ENCODE measurements around the gene MAPKAPK2.
A peak's percentile ranks its signal among the peaks of the same experiment; 100 is the strongest.

MAPKAPK2 gene

DNA sequence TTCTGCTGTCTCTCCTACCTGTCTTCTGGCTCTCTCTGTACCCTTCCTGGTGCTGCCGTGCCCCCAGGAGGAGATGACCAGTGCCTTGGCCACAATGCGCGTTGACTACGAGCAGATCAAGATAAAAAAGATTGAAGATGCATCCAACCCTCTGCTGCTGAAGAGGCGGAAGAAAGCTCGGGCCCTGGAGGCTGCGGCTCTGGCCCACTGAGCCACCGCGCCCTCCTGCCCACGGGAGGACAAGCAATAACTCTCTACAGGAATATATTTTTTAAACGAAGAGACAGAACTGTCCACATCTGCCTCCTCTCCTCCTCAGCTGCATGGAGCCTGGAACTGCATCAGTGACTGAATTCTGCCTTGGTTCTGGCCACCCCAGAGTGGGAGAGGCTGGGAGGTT, 47.8 kb downstream of the MAPKAPK2 start:
- intact Hi-C loops (cut with DNase I): loop anchor here (5.0 kb wide), 1 partner anchor 180 kb away; no protein-coding TSS in a partner anchor

DNA sequence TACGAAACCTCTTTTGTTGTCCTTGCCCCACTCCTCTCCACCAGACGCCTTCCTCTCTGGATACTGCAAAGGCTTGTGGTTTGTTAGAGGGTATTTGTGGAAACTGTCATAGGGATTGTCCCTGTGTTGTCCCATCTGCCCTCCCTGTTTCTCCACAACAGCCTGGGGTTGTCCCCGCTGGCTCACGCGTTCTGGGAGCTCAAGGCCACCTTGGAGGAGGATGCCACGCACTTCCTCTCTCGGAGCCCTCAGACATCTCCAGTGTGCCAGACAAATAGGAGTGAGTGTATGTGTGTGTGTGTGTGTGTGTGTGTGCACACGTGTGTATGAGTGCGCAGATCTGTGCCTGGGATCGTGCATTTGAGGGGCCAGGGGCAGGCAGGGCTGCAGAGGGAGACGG, 48.3 kb downstream of the MAPKAPK2 start:
- intact Hi-C loops (cut with DNase I): loop anchor here (5.0 kb wide), 1 partner anchor 179 kb away; no protein-coding TSS in a partner anchor
- no peak for DNase-seq

More for the DNA sequence above, 47.8 kb downstream of the MAPKAPK2 start:
- DNase-seq: no peak

DNA sequence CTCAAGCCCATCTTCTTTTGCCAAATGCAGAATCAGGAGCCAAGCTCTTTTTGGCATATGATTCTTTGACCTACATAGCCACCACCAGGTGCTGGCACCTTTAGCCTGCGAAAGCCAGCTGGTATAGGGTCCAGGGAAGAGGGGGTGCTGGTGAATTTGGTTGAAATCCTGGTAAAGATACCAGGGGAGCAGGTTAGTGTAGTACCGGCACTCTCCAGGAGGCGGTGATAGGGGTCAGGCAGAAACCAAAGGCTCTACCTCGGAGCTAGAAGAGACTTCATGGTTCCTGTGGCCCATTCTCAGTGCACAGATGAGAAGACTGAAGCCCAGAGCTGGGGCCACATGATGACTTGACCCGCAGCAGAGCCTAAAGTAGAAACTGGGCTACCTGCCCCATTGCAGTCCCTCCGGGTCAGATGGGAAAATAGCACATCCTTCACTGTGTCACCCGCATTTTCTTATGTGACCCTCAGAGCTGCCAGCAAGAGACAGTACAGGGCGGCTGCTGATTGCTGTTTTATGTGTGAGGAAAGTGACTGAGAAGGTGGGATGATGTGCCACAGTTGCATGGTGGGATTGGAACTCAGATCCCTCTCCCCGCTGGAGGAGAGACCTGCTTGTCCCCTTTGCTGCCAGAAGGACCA, 49.9 kb downstream of the MAPKAPK2 start:
- intact Hi-C loops (cut with DNase I): loop anchor here (5.0 kb wide), 1 partner anchor 178 kb away; no protein-coding TSS in a partner anchor

DNA sequence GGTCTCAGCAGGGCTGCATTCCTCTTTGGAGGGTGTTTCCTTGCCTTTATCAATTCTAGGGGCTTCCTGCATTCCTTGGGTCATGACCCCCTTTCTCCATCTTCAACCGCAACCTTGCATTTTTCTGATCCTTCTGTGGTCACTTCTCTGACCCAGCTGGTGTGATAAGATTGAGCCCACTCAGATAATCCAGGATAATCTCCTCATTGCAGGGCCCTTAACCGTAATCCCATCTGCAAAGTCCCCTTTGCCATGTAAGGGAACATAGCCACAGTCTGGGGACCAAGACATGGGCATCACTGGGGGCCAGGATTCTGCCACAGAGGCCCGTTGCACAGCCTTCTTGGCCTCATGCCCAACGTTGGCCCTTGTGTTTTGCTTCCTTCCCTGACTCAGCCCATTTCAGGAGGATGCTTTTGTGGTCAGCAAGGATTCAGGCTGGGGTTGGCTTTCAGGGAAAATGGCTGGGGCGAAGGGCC, 50.9 kb downstream of the MAPKAPK2 start:
- peak in 12 of 42 donors; percentile 19 to 64 (median 36) for DNase-seq
- intact Hi-C loops (cut with DNase I): no loop called here

More for the DNA sequence above, 49.9 kb downstream of the MAPKAPK2 start:
- peak in 36 of 42 donors; percentile 17 to 78 (median 42) for DNase-seq

DNA sequence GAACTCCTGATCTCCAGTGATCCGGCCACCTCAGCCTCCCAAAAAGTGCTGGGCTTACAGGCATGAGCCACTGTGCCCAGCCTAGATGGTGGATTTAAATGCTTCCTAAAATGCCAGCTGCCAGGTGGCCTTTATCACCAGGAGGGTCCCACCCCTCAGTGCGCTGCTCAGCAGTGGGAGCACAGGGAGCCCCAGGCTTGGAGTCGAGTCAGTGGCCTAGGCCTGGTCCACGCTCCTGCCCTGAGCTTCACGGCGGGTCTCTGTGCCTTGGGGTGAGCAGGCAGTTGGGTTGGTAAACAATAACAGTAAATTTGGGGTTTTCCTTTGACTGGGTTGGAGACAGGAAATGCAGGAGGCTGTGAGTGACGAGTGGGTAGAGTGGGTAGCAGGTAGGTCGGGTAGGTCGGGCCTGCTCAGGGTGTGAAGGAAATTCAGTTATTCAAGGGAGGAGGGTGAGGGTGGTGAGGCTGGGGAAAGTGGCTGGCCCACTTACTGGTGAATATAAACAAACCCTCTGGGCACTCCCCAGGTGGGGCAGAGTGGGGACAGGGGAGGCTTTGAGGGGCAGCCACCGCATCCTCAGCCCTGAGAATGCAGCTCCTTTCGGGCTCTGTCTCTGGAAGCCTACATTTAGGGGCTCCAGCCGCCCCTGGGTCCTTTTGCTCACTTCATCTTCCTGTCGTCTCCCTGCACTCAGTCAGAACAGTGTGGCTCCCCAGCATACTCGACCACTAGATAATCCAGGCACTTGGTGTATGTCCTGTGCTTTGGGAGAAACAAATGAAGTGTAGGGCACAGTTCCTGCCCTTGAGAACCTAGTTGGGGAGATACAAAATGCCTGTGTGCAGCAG, 52.4 kb downstream of the MAPKAPK2 start:
- peak in 1 of 42 donors; percentile 29 for DNase-seq
- intact Hi-C loops (cut with DNase I): no loop called here

DNA sequence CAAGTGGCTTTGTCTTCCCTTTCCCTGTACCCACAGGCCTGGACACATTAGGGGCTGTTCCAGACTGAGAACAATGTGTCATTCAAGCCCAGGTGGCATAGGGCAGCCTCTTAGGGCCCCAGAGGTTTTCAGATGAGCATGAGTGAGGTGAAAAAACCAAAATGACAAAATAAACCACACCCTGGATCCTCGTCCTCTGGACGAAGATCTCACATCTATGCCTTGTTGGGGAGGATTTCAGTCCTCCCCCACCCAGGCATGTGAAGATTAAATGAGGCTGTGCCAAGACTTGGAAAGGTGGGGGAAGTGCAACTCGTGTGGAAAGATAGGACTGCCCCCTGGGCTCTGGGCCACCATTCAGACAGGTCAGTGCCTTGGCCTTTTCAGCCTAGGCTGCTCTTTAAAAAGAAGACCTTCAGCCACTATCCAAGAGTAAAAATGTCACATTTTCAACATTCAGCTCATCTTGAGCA, 53.1 kb downstream of the MAPKAPK2 start:
- intact Hi-C loops (cut with DNase I): no loop called here

DNA sequence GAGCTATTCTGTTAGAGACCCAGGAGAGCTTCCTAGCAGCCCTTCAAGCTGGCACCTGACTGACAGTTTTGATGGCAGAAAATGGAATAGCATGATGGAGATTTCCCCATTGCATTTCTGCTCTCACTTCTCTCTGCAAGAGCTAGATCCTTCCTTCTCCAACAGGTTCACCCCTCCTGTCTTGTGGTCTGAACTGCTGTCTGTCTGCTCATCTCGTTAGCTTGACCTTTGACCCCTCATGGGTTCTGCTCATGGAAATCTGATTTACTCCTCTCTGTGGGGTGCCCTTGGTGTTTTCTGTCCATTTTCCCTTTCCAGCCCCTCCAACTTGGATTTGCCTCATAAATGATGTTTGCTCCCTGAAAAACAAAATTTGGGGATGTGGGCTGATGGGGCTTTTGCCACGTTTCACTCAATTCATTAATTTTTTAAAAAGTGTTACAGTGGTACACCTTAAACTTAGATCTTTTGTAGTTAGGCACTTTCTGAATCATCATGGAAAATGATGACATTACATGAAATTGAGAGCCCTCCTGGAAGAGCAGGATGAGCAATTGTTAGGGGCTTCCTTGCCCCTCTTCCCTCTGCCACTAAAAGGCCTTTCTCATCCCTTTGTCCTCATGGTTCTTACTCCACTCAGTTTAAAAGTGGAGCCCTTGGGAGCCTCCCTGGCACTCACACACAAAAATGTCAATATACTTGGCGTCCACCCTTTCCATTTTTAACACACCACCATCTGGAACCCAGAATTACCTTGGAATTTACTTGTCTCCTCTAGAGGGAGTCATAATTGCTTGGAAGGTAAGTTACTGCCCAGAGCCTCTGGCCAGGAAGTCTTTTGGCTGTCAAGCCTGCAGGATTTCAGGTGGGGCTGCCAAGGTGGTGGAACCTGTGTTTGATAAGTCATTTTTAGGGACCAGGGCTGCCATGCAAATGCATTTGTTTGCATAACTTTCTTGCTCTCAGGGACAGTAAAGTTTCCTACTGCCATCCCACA, 54.0 kb downstream of the MAPKAPK2 start:
- DNase-seq: peak in 1 of 42 donors; percentile 21
- intact Hi-C loops (cut with DNase I): no loop called here

More for the DNA sequence above, 53.1 kb downstream of the MAPKAPK2 start:
- DNase-seq: peak in 1 of 42 donors; percentile 25

DNA sequence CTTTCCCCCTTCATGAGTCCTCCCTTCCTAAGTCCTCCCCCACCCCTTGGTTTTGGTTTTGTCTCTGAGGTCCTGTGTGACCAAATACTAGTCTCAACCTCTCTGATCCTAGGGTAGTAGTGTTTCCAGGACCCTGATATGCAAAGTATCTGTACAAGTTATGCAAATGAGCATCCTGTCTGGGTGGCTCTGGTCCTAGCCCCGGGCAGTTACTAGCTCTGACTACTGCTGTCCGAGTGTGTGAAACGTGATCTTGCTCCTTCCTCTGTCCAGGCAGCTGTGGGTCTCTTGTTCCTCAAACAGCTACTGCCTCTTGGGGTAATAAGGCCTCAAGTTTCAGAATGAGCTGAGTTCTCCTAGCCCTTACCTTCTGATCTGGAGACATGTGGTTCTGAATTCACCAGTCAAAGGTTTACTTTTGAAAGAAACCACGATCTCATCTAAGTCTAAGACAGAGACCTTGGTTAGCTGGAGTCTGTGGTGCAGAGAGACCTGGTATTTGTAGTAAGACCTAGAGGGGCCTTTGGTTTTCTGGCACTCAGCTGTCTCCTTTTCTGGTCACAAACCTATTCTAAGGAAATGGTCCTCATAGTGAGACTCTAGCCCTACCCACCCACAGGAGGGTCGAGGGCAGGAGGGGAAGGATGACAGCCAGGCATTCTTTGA, 54.8 kb downstream of the MAPKAPK2 start:
- intact Hi-C loops (cut with DNase I): no loop called here
- peak in 12 of 42 donors; percentile 8 to 57 (median 36) for DNase-seq

DNA sequence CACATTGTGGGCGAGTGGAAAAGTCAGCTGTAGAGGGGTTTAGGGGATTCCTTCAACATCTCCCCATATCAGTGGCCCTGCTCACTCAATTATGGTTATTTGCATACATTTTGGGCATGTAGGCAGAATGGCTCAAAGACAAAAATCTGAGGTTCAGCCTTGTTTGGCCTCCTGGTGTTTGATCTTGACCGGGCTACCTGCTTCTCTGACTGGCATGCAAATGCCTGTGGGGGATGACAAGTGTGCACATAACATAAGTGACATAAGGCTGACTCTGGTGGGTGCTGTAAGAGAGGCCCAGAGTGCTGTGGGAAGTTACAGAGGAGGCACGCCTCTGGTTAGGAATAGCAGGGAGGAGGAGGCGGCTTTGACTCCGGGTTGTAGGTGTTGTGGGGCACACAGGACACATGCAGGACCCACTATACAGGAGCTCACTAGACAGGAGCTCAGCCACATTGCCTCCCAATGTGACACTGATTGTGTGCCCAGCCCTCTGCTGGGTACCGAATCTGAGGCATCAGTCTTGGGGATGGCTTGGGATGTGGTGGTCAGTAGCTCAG, 56.5 kb downstream of the MAPKAPK2 start:
- DNase-seq: no peak
- intact Hi-C loops (cut with DNase I): no loop called here

DNA sequence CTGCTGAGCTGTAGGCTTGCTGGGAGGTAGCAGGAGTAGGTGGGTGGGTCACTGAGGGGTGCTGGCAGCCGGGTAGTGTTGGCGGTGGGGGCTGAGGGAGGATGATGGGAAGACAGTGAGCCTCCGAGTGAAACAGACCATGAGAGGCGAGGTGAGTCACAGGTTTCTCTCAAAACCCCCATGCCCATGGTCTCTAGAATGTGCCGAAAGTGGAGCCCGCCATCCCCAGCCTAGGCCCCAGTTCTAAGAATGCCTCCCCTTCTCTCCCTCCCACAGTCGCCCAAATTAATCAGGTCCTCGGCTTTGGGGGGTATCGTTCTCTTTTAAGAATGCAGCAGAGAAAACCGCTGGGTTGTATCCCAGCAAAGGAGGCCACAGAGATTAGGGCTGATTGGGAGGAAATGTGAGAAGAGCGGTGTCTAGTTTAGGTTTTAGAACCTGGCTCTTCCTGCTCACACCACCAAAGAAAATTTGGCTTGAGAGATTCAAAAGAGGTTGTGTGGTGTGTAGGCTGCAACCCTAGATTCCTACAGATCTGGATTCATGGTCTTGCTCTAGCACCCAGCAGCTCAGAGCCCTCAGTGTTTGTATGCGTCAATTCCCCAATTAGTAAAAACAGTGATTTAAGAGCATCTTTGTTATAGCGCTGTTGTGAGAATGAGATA, 58.1 kb downstream of the MAPKAPK2 start:
- intact Hi-C loops (cut with DNase I): no loop called here
- DNase-seq: no peak

DNA sequence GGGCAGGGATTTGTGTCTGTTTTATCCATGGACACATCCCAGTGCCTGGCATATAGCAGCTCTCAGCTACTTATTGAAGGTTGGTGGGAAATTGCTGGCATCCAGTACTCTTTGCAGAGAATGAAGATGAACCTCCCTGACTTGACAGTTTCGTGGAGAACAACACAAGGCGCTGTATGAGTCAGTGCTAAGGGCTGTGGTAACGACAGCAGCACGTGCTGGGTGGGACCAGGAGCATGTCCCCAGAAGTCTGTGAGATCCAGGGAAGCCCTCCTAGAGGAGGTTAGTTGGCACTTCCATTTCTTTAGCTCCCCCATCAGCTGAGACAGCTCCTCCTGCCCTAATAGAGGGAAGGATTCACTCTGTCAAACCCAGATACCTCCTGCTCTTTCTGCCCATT, 60.0 kb downstream of the MAPKAPK2 start:
- intact Hi-C loops (cut with DNase I): no loop called here
- no peak for DNase-seq

DNA sequence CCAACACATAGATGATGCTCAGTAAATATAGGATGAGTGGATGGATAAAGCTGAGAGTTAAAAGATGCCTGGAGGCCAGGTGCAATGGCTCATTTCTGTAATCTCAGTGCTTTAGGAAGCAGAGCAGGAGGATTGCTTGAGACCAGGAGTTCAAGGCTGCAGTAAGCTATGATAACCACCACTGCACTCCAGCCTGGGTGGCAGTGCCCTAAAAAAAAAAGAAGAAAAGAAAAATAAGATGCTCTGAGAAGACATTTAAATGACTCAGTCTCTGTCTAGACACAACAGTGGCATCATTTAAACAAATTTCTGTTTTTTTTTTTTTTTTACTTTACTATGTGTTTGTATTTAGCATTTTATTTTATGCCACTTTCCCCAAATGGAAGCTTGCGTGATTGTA, 60.6 kb downstream of the MAPKAPK2 start:
- intact Hi-C loops (cut with DNase I): no loop called here
- DNase-seq: no peak

DNA sequence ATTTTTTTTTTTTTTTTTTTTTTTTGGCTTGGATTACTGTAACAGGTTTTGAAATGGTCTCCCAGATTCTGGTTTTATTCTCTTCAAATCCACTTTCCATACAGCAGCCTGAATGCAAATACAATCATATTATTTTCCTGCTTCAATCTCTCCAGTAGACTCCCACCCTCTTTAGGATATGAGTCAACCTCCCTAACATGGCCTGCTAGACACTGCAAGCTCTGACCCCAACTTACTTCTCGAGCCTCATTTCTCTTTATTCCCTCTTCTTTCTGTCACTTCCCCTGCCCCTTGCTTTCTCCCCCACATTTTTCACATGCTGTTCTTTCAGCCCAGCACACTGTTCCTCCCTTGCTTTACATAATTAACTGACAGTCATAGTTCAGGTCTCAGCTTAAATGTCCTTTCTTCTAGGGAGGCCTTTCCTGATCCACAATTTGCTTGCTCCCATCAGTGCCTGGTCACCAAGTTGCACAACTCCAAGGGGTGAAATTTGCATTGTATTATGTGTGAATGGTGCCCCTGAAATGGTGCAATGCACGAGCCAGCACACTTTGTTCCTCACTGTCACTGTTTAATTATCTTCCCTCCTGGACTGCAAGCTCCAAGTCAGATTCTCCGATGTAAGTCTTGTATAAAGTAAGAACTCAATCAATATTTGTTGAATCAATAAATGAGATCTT, 63.8 kb downstream of the MAPKAPK2 start:
- intact Hi-C loops (cut with DNase I): no loop called here
- no peak for DNase-seq

DNA sequence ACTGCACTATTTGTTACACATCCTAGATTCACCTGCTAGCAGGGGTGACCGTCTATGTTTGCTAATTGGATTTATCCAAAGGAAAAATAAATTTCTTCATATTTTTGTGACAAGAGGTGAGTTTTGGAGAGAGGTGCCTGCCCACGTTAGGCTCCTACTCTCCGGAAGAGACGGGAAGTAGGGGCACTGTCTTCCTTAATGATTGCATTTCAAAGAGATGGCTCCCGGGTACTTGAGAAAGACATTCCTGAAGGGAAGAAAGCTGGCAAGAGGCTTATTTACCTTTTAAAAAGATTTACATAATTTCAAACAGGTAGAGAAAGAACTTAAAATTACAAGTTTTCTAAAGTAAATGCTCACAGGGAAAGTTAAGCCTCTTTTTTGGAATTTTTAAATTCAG, 67.2 kb downstream of the MAPKAPK2 start:
- no peak for DNase-seq
- intact Hi-C loops (cut with DNase I): no loop called here

DNA sequence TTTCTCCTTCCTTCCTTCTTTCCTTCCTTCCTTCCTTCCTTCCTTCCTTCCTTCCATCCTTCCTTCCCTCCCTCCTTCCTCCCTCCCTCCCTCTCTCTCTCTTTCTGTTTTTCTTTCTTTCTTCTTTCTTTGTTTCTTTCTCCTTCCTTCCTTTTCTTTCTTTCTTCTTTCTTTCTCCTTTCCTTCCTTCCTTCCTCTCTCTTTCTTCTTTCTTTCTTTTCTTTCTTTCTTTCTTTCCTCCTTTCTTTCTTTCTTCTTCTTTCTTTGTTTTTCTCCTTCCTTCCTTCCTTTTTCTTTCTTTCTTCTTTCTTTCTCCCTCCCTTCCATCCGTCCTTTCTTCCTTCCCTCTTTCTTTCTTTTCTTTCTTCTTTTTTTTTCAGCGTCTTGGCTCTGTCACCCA, 67.8 kb downstream of the MAPKAPK2 start:
- intact Hi-C loops (cut with DNase I): no loop called here
- no peak for DNase-seq

DNA sequence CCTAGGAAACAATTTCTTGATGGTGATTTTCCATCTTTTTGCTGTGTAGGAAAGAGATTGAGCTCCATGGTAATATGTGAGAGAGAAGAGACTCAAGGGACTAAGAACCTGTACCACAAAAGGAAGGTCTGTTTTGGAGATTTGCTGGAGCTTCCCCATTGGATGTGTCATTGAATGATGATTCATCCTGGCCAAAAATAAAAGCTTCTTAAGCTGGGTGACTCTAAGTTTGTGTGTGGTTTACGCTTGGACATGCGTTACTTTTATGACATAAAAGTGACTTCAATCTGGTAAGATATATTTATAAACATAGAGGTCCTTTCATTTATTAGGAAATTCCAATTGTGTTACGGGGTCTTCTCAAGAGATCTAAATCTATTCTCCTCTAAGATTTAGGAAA, 68.4 kb downstream of the MAPKAPK2 start:
- intact Hi-C loops (cut with DNase I): no loop called here

DNA sequence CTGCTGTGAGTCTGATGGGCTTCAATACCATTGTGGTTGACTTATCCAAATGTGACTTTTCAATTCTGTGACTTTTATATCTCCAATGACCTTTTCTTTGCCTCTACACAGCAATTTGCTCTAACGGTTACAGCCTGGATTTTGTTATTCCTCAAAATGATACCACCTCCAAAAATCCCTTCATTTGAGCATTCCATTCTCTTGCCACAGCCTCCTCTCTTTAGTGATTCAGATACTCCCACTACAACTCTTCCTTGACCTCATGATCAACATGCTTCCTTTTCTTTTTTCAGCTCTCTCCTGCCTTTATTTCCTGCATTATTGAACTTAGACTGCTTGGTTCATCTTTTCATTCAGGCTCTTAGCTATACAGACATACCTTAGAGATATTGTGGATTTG, 69.3 kb downstream of the MAPKAPK2 start:
- DNase-seq: no peak
- intact Hi-C loops (cut with DNase I): no loop called here

More for the DNA sequence above, 68.4 kb downstream of the MAPKAPK2 start:
- DNase-seq: no peak
